EH (cell line): ENCODE results near the gene CYBRD1.
A peak's percentile ranks its signal among the peaks of the same experiment; 100 is the strongest.
"Not testable (repeated sequence)": the region's sequence is repeated elsewhere in the genome, so short reads cannot be mapped to it uniquely, and the experiment has no call there.

Experiments
- DNase-seq: peaks from one replicate; pipeline ENCODE4 v3.0.0-alpha.2; 2015; ENCODE audit warnings: low read depth

CYBRD1 gene, protein sequence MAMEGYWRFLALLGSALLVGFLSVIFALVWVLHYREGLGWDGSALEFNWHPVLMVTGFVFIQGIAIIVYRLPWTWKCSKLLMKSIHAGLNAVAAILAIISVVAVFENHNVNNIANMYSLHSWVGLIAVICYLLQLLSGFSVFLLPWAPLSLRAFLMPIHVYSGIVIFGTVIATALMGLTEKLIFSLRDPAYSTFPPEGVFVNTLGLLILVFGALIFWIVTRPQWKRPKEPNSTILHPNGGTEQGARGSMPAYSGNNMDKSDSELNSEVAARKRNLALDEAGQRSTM

DNA sequence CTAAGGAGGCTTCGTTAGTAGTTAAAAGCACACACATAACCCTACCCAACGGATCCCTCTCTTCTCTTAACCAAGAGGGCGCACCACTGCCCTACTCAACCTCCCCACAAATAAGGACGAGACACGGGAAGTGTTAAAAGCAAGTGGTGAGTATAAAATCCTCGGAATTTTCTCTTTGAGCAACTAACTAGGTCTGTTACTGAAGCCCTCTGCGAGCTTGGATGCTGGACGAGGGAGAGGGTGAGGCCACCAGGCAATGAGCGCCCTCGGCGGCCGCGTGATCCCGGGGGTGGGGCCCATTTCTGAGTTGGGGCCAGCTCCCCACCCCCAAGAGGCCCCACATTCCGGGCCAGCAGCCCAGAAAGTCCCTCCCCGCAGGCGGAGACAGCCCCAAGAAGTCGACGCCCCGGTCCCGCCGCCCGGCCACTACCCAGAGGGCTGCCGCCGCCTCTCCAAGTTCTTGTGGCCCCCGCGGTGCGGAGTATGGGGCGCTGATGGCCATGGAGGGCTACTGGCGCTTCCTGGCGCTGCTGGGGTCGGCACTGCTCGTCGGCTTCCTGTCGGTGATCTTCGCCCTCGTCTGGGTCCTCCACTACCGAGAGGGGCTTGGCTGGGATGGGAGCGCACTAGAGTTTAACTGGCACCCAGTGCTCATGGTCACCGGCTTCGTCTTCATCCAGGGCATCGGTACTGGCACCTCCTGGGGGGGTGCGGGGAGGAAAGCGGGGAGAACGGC, at the start of gene CYBRD1:
Gene CYBRD1 (plus strand): TSS at position 423 of the 736 bp plus-strand sequence. CDS start 72 bp downstream, at position 495.
- peak; percentile 91 for DNase-seq

DNA sequence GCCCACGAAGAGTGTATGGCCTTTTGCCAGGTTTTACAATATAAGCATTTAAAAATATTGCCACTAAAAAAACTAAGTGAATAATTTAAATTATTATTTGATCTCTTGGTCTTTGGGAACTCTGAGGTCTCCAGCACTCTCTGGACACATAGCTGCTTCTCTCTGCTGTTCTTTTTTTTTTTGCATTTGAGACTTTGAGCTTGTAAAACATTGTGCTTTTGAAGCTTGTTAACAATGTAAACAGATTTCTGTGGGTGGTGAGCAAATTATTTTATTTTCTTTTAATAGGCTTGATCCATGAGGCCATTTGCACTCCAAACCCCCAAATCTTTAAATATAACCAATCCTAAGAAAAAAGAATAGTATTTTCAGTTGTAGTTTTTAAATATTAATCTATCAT, 46.3 kb upstream of the CYBRD1 start:
- DNase-seq: no peak

DNA sequence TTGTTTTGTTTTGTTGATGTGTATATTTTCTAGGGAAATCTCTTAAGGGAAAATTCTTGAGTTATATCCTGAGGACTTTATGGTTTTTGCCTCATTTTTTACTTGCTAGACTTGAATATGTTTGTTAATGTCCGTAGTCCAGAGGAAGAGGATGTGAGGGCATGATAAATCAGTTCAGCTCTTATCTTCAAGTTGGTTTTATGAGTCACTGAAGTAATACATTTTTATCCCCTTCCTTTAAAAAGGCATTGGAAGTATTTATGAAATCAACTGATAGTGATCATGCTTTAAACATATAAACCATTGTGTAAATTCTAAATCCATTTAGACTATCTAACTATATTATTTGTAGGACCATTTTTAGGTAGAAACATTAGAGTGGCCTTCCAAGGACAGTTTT, 43.9 kb upstream of the CYBRD1 start:
- peak; percentile 60 for DNase-seq

DNA sequence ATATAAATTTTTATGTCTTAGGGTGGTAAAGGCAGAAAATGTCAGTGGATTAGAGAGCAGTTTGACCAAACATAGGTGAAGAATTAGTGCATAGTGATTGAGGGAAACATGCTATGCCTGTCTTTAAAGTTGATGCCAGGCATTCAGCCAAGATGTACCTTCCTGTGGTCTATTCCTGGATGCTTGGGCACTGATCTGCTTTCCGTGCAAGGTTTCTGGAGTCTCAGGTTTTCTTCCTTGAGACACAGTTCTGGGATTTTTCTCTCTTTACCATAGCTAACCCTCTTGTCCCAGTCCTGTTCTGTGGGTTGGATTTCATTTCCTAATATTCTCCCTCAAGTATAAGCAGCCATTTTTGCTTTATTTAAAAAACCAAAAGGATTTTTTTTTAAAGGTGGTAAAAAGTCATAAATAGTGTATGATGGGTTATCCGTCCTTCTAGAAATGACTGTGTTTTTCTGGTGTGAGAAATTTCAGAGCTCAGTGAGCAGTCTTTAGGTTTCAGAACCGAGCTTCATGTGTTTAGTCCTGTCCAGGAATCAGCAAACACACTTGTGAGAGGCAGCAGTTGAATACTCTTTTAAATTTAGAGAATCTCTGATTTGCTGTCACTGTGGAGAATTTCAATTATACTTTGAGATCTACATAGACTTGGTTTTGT, 43.0 kb upstream of the CYBRD1 start:
- DNase-seq: no peak

DNA sequence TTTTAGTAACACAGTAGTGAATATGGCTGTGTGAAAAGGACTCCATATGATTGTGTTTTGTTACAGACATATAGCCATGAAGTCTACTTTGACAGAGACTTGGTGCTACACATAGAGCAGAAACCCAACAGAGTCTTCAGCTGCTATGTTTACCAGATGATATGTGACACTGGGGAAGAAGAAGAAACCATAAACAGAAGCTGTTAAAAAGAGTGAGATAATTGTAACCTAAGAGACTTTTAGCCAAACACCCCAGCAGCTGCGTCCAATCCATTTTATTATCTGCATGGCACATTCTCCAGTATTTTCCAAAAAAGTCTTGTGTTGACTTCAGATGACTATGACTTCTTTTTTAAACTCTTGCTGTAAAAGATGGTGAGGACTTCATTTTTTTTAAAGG, 41.4 kb upstream of the CYBRD1 start:
- DNase-seq: no peak

DNA sequence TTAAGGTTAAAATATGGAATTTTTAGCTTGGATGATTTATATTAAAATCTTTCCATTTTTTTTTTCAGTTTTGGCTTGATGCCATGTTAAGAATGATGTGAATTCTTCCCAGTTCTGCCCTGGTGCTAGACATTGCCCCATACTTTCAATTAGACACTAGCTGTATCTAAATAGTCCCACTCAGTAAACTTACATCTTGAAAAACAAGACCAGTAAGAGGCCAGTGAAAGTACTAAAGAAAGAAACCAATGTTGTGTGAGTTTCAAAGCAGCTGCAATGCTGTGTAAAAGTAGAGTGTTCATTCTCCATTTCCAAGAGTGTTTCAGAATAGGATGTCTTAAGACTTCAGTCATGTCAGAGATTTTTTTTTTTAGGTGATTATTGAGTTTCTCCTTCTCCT, 40.0 kb upstream of the CYBRD1 start:
- peak; percentile 27 for DNase-seq

DNA sequence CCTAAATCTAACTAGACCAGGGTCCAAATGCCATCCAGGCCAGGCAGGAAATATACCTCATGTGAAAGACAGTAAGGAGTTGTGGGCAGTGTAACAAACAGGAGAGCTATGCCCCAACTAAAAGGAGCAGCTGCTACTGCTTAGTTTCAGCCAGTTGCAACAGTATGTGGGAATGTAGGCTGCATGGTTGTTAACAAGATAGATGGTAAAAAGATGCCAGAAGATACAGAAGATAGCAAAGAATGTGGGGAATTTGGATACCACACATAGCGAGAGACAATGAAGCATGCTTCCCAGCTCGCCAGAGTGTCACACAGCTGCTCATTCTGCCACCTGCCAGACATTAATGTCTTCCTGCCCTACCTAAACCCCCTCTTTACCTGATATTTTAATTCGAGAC, 39.4 kb upstream of the CYBRD1 start:
- peak; percentile 85 for DNase-seq

DNA sequence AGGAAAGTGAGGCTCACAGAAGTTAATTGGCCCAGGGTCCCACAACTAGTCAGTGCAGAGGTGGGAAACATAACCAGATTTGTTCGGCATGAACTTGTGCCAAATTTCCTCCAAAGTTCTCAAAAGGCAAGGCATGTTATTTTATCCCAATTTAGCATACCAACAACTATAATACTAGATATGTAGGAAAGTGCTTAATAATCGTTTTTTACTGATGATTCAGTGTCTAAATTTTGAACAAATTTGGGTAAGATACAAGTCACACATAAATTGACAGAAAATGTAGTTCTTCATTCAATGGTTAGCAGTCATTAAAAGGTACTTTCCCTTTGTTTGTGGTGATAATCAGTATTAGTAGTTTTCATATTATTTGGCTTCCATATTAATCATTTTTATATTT, 38.5 kb upstream of the CYBRD1 start:
- no peak for DNase-seq

DNA sequence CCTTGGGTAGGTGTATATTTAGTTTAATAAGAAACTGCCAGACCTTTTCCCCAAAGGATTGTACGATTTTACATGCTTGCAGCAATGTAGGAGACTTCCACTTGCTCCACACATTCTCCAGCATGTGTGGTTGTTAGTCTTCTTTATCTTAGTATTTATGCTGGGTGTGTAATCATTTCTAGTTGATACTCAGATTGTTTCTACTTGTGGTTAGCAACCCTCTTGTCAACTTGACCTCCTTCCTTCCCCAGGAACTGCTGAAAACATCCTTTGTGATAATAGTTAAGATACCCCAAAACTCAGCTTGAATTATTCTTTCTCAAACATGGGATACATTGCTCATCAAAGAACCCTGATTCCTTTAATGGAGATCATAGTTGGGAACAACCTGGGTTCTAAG, 37.2 kb upstream of the CYBRD1 start:
- no peak for DNase-seq

DNA sequence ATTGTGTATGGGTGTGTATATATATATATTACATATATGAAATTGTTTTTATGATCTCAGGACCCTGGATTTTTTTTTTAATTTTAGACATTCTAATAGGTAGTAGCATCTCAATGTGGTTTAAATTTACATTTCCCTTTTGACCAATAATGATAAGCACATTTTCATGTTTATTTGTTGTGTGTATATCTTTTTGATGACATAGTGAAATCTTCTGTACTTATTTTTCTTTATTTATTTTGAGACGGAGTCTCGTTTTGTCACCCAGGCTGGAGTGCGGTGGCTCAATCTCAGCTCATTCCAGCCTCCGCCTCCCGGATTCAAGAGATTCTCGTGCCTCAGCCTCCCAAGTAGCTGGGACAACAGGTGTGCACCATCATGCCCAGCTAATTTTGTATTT, 35.1 kb upstream of the CYBRD1 start:
- DNase-seq: no peak

DNA sequence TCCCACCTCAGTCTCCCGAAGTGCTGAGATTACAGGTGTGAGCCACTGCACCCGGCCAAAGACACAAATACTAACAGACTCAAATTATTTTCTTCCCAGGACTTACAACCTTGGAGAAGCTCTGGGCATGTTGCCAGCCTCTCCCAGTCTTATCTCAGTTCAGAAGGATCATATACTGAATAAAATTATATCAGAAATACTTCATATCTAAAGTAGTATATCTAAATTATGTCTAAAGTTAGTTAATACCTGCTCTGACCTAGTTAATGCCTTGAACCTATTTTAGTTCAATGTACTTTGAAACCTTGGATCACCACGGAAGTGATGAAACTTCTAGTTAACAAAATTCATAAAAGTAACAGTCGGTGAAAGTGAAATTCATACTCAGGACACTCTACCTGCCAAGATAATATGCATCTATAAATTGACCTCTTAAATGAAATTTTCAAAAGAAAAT, 34.4 kb upstream of the CYBRD1 start:
- DNase-seq: no peak

DNA sequence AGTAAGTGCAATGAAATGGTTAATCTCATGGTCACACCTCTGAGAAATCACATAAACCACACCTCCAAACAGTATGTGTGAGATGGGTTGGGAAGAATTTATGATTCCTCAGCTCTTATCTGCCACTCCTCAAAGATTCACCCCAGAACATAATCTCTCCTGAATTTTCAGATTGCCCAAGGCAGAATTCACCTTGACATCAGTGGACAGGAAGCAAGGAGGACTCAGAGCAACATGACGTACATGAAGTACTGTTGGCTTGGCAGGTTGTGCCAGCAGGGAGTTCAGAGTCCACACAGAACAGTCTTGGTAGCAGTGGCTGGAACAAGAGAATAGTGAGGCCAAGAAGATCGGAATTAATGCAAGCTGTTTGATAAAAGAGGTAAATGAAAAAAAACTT, 31.7 kb upstream of the CYBRD1 start:
- no peak for DNase-seq

DNA sequence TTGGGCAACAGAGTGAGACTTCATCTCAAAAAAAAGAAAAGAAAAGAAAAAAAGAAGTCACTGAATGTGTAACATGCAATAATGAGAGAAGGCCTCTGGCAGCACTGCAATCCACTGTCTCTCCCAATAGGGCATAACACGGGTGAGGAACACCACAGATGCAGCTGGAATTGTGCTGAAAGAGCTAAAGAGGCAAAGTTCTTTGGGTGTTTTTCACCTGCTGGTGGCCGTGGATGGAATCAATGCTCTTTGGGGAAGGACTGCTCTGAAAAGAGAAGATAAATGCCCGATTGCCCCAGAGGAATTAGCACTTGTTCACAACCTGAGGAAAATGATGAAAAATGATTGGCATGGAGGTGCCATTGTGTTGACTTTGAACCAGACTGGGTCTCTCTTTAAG, 31.0 kb upstream of the CYBRD1 start:
- DNase-seq: no peak

DNA sequence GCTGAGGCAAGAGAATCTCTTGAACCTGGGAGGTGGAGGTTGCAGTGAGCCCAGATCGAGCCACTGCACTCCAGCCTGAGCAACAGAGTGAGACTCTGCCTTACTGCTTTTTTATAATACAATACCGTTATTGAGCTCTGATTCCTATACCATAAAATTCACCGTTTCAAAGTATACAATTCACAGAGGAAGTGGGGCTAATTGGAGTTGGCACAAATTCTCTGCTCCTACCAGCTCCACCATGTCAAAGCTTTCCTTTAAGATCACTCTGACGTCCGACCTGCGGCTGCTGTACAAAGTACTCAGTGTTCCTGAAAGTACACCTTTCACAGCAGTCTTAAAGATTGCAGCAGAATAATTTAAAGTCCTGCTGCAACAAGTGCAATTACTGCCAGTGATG, 29.6 kb upstream of the CYBRD1 start:
- DNase-seq: no peak

DNA sequence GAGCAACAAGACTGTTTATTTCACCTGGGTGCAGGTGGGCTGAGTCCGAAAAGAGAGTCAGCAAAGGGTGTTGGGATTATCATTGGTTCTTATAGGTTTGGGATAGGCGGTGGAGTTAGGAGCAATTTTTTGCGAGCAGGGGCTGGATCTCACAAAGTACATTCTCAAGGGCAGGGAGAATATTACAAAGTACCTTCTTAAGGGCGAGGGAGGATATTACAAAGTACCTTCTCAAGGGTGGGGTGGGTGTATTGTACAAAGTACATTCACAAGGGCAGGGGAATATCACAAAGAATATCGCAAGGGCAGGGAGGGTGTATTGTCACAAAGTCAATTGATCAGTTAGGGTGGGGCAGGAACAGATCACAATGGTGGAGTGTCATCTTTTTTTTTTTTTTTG, 24.6 kb upstream of the CYBRD1 start:
- not testable (repeated sequence) for DNase-seq

DNA sequence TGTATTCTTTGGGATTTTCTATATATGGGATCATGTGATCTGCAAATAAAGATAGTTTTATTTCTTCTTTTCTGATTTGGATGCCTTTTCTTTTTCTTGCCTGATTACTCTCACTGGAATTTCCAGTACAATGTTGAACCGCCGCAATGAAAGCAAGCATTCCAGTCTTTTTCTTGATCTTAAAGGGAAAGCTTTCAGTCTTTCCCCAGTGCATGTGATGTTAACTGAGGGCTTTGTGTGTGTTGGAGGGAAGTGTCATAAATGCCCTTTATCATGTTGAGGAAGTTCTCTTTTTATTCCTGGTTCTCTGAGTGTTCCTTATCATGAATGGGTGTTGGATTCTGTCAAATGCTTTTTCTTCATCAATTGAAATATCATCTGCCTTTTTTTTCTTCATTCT, 16.9 kb upstream of the CYBRD1 start:
- peak; percentile 53 for DNase-seq

DNA sequence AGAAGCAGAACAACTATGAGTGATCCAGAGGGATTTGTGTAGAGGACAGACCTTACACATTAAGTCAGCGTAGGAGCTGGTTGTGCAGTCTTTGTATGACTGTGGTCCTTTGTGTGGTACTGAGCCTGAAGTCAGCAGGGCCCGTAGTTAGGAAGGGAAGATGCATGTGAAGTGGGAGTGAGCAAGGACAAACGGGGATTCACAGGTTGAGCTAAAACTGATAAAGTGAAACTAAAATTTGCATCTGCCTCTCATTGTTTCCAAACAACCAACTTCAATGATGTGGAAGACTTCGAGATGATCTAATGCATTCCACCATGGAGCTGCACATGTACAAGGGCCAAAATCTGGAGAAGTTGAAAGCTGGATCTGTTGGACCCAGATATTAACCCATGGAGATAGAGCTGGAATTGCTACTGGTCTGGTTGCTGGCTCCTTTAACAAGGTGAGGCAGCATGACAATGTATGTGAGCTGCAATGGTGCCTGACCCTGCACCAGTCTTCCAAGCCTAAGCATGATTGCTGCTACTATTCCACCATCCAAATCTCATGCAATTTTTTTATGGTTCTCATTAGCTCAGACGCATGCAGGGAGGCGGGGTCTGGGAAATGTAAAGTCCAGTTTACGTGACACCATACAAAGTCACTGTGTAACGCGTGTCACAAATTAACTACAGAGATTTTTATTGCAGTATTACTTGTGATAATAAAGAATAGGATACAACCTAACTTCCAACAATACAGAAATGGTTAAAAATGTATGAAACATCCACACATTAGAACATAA, 12.1 kb upstream of the CYBRD1 start:
- no peak for DNase-seq

DNA sequence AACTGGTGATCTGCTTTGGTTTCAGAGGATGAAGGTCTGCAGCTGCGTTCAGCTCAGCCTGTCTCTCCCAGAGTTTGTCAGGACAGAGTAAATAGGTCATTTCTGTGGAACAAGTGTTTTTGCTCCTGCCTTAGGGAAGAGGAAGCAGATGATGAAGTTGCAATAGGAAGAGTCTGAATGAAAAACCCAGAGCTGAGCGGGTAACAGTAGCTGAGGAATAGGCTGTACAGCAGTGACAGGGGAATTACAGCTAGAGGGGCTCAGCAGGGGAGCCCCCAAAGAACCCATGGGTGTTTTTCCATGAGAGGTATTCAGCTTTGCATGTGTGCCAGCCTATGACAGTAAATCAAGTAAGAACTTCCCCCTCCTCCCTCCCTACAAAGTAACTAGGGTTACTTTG, 10.3 kb upstream of the CYBRD1 start:
- no peak for DNase-seq

DNA sequence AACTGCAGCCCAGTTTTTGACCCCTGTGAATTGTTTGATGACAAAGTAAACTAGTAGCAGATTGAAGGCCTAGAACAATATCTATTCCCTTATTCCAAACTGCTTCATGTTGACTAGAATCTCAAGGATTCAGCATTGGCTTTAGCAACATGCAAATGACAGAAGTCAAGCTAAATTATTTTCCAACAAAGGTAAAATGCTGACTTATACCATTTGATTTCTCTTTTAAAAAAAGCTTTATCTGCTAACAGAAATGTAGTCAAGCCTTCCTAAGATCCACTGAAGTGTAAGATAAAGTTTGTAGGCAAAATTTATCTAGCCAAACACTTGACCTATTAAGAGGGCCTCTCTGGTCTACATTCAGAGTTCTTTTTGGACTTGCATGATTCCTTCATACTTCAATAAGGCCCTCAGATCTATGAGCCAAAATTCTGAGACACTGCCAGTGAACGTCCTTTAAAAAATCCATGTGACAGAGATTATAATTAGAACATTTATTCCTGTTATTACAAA, 9.5 kb upstream of the CYBRD1 start:
- no peak for DNase-seq

DNA sequence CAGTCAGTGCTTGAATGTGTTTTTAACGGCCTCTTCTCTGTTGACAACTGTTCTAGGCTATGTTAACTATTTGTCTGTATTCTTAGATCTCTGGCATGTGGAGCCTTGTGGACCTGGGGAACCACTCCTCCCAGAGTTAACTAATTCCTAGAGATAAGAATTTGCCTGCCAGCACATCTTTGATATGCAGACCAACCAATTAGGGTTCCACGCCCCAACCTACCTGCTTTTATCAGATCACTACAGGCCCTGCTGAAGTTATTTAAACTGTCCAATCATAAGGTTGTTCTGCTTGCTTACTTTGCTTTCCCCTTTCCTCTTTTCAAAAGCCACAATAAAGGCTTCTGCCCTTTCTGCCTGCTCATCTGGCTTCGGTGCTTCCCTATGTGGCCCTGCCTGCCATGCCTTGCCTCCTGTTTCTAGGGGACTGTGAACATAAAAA, 8.5 kb upstream of the CYBRD1 start:
- DNase-seq: no peak

DNA sequence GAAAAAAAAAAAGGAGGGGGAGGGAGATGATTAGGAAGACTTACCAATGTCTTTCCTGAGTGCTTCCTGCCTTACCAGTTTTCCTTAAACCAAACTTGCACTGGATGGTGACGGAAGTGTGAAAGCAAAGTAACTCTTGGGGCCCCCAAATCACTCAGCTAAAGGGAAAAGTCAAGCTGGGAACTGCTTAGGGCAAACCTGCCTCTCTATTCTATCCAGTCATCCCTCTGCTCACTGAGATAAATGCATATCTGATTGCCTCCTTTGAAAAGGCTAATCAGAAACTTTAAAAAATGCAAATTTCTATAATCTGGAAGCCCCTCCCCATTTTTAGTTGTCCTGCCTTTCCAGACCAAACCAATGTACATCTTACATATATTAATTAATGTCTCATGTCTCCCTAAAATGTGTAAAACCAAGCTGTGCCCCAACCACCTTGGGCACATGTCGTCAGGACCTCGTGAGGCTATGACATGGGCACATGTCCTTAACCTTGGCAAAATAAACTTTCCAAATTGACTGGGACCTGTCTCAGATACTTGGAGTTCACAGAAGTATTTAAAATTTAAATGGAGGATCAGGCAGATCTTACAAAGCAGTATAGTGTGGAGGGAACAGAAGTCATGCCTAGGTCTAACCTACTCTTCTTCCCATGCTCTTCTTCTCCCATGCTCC, 7.2 kb upstream of the CYBRD1 start:
- no peak for DNase-seq
